HepG2 (cell line): Measurements from ENCODE around the gene IGF1. TPM values are rescaled to one million over a fixed set of nuclear protein-coding genes. Genes with fewer than 3 reads are reported as not detected.

Experiments
- ATAC-seq: fragments of 200-7000 bp; cut with Tn5 transposase; 3 replicates; pipeline ENCODE4 v1.9.1; 2020; ENCODE audit warnings: mild to moderate bottlenecking, moderate library complexity
- BruUV-seq: library from RNA; stranded (reverse); fragments of 400-500 nt; replicated peaks from 2 replicates; lab custom pipeline; 2021; lab: Mats Ljungman, UMichigan
- CTCF ChIA-PET: fragments of 300-600 bp; formaldehyde crosslinking; extraction: SDS; loops from one replicate; lab custom pipeline; 2021; ENCODE audit warnings: low total read pairs, inconsistent platforms, low intra/inter-chr PET ratio; lab: Yijun Ruan, JAX
- POLR2A ChIA-PET: fragments of 350-600 bp; sonication (Branson Sonifier 250); formaldehyde crosslinking; loops from one replicate; lab custom pipeline; 2020; ENCODE audit warnings: antibody characterized with exemption, inconsistent platforms; lab: Yijun Ruan, JAX
- DNase-seq: peaks from one replicate; pipeline ENCODE4 v3.0.0-alpha.2; 2015; ENCODE audit warnings: low spot score
- FAIRE-seq: peaks from 3 replicates; lab custom pipeline; 2011; peaks lifted over from hg19 to GRCh38; lab: Jason Lieb, UNC
- H2AFZ ChIP-seq: one replicate; pipeline ENCODE4 v1.6.1; 2011; ENCODE audit warnings: low read length, inconsistent platforms
- H3K27ac ChIP-seq: fragments of 300-600 bp; 3 replicates; pipeline ENCODE4 v1.8.0; 2011; ENCODE audit warnings: mixed run types, mild to moderate bottlenecking, mixed read lengths, low read length, inconsistent platforms; ENCODE audit not compliant: insufficient read depth; ENCODE audit errors: extremely low read length
- H3K27me3 ChIP-seq, 2 experiments: fragments of 200-600 bp in 1 of 2; 2 replicates in 1 of 2; 3 replicates in 1 of 2; pipeline versions ENCODE4 v1.6.0 to v1.8.0; 2011; ENCODE audit warnings: low read length in 2 of 2, mild to moderate bottlenecking in 2 of 2, moderate library complexity in 2 of 2, inconsistent platforms in 1 of 2; ENCODE audit not compliant: insufficient read depth in 2 of 2, control insufficient read depth in 1 of 2
- H3K36me3 ChIP-seq, 2 experiments: fragments of 200-600 bp in 1 of 2; replicated peaks in 1 of 2; 2 replicates in 1 of 2; 3 replicates in 1 of 2; pipeline versions ENCODE4 v1.5.1 to v1.8.0; 2011; ENCODE audit warnings: low read length in 2 of 2, inconsistent platforms in 1 of 2; ENCODE audit not compliant: insufficient read depth in 2 of 2, control insufficient read depth in 1 of 2
- H3K4me1 ChIP-seq: 2 replicates; pipeline ENCODE4 v1.5.1; 2012; ENCODE audit warnings: low read length, inconsistent platforms; ENCODE audit not compliant: insufficient read depth
- H3K4me2 ChIP-seq: 2 replicates; pipeline ENCODE4 v1.6.0; 2011; ENCODE audit warnings: low read depth, low read length, inconsistent platforms
- H3K4me3 ChIP-seq, 3 experiments: fragments of 200-600 bp in 1 of 3; sonication (generic), shearing (Covaris generic) in 1 of 3; replicated peaks in 1 of 3; 2 replicates each; pipeline ENCODE4 v1.5.1; 2011 to 2016; ENCODE audit warnings: low read length in 3 of 3, inconsistent platforms in 2 of 3, low read depth in 2 of 3, mild to moderate bottlenecking in 2 of 3, control low read depth in 1 of 3, mixed read lengths in 1 of 3; ENCODE audit not compliant: insufficient read depth in 1 of 3
- H3K79me2 ChIP-seq: one replicate; pipeline ENCODE4 v1.6.1; 2011; ENCODE audit warnings: low read length, inconsistent platforms; ENCODE audit not compliant: insufficient read depth
- H3K9ac ChIP-seq: 2 replicates; pipeline ENCODE4 v1.6.0; 2011; ENCODE audit warnings: mild to moderate bottlenecking, low read depth, low read length, inconsistent platforms; ENCODE audit not compliant: insufficient read depth
- H3K9me3 ChIP-seq: 2 replicates; pipeline ENCODE4 v1.5.1; 2012; ENCODE audit warnings: mild to moderate bottlenecking, low read length
- H4K20me1 ChIP-seq: 2 replicates; pipeline ENCODE4 v1.6.0; 2011; ENCODE audit warnings: inconsistent platforms, mild to moderate bottlenecking, low read length, moderate library complexity; ENCODE audit not compliant: insufficient read depth
- CSRNP1 ChIP-seq: sonication (generic); formaldehyde crosslinking; IDR thresholded peaks from 2 replicates; pipeline ENCODE4 v1.8.1; 2023; ENCODE audit warnings: mild to moderate bottlenecking, missing genetic modification reagents
- DDIT3 ChIP-seq: sonication (generic); formaldehyde crosslinking; IDR thresholded peaks from 2 replicates; pipeline ENCODE4 v1.4.0; 2020; ENCODE audit warnings: mild to moderate bottlenecking, missing genetic modification reagents
- ISX ChIP-seq: sonication (generic); formaldehyde crosslinking; conservative IDR thresholded peaks from 2 replicates; pipeline ENCODE4 v1.5.0; 2020; ENCODE audit warnings: missing genetic modification reagents
- KDM4B ChIP-seq: sonication (generic); formaldehyde crosslinking; IDR thresholded peaks from 2 replicates; pipeline ENCODE4 v1.4.0; 2020; ENCODE audit warnings: missing genetic modification reagents
- MAX ChIP-seq: IDR thresholded peaks from 2 replicates; pipeline ENCODE4 v1.6.1; 2012; ENCODE audit warnings: inconsistent platforms
- MXD1 ChIP-seq: sonication (generic); formaldehyde crosslinking; IDR thresholded peaks from 2 replicates; pipeline ENCODE4 v1.4.0; 2020; ENCODE audit warnings: mild to moderate bottlenecking, missing genetic modification reagents
- POLR2AphosphoS5 ChIP-seq: IDR thresholded peaks from 2 replicates; pipeline ENCODE4 v1.6.1; 2012; ENCODE audit warnings: low read depth, low read length
- SIX4 ChIP-seq: sonication (generic); formaldehyde crosslinking; IDR thresholded peaks from 2 replicates; pipeline ENCODE4 v1.4.0; 2020; ENCODE audit warnings: missing genetic modification reagents
- TFAP4 ChIP-seq: sonication (generic); IDR thresholded peaks from 2 replicates; pipeline ENCODE4 v1.6.1; 2016; ENCODE audit warnings: low read depth, borderline replicate concordance
- ZGPAT ChIP-seq: IDR thresholded peaks from 2 replicates; pipeline ENCODE4 v1.6.1; 2016; ENCODE audit warnings: mild to moderate bottlenecking
- ZNF138 ChIP-seq: sonication (generic); formaldehyde crosslinking; IDR thresholded peaks from 2 replicates; pipeline ENCODE4 v1.5.0; 2020; ENCODE audit warnings: mild to moderate bottlenecking, low read depth, missing genetic modification reagents
- ZNF224 ChIP-seq: sonication (generic); formaldehyde crosslinking; IDR thresholded peaks from 2 replicates; pipeline ENCODE4 v1.5.0; 2020; ENCODE audit warnings: mild to moderate bottlenecking, missing genetic modification reagents
- ZNF225 ChIP-seq: sonication (generic); formaldehyde crosslinking; IDR thresholded peaks from 2 replicates; pipeline ENCODE4 v1.4.0; 2020; ENCODE audit warnings: mild to moderate bottlenecking, missing genetic modification reagents
- ZNF430 ChIP-seq: sonication (generic); formaldehyde crosslinking; IDR thresholded peaks from 2 replicates; pipeline ENCODE4 v1.9.0; 2021; ENCODE audit warnings: mild to moderate bottlenecking, missing genetic modification reagents
- ZNF557 ChIP-seq: sonication (generic); formaldehyde crosslinking; IDR thresholded peaks from 2 replicates; pipeline ENCODE4 v1.4.0; 2020; ENCODE audit warnings: missing genetic modification reagents
- ZNF777 ChIP-seq: sonication (generic); formaldehyde crosslinking; IDR thresholded peaks from 2 replicates; pipeline ENCODE4 v1.4.0; 2020; ENCODE audit warnings: missing genetic modification reagents
- WGBS: methylation state at CpG from one replicate; pipeline ENCODE4 v1.1.6; 2017; ENCODE audit warnings: low lambda C conversion rate; 5-methylcytosine and 5-hydroxymethylcytosine counted together
- in situ Hi-C: cut with HindIII; loops from 2 replicates; pipeline ENCODE4 v1.10.0; 2017; ENCODE audit warnings: low pct_unique_long_range_greater_than_20kb; ENCODE audit not compliant: extremely low pct_ligation_motif_present
- intact Hi-C: fragments of 100-400 bp; cut with micrococcal nuclease; formaldehyde crosslinking; loops from one replicate; pipeline ENCODE4 v1.10.0; 2022; ENCODE audit not compliant: unreplicated experiment
- polyA plus RNA-seq, 8 experiments: library from polyadenylated mRNA; depleted of rRNA in 3 of 8; stranded (reverse) in 7 of 8; unstranded in 1 of 8; fragments of >200 nt; fragmentation: Illumina TruSeq in 4 of 8; extraction: Trizol in 4 of 8; gene quantifications; 2 replicates each; pipeline versions ENCODE4 v1.2.1 to v1.2.3, GENCODE V29; 2011 to 2016; ENCODE audit warnings: low read depth in 4 of 8, missing spikeins in 1 of 8, mixed read lengths in 1 of 8; ENCODE audit not compliant: insufficient read depth in 1 of 8
- total RNA-seq, 5 experiments: library from RNA; depleted of rRNA; stranded (reverse); fragments of >200 nt; fragmentation: Illumina TruSeq; extraction: Trizol; gene quantifications; 2 replicates each; pipeline ENCODE4 v1.2.3, GENCODE V29; 2016; ENCODE audit warnings: low read depth in 1 of 5

The IGF1 gene
- total and polyA plus RNA-seq, 2 of the 13 experiments (the other 11 are each of a cell fraction or from before 2014, with no cell fraction given) = not detected

GRCh38 chr12:102504871-102505270 lies 24.5 kb upstream of the IGF1 start:
- in situ Hi-C loops (no loop called here), intact Hi-C loops (no loop called here)
- H3K4me2 ChIP-seq = no peak overlapping the region
- no peaks in the 10 kb centered on the region for H3K9me3 ChIP-seq
- no peak overlapping the region for H3K4me3 ChIP-seq
- H3K27ac ChIP-seq = no peak overlapping the region
- ChIA-PET CTCF (no interaction called here), POLR2A (no interaction called here)
- FAIRE-seq (no peak), ATAC-seq (no peak), DNase-seq (no peak)
- no peaks in the 10 kb centered on the region for H3K36me3 ChIP-seq
- no peaks in the 10 kb centered on the region for H4K20me1 ChIP-seq
- TF ChIP-seq ZNF224 (no peak), ZNF225 (CRISPR knock-in tag) (no peak), ISX (no peak), ZGPAT (CRISPR knock-in tag) (no peak)
- no TSS peak for BruUV-seq
- H3K27me3 ChIP-seq = no peaks in the 10 kb centered on the region
- no peaks in the 10 kb centered on the region for H3K4me1 ChIP-seq
- no peak overlapping the region for H3K9ac ChIP-seq
- no peak overlapping the region for H2AFZ ChIP-seq
- H3K79me2 ChIP-seq = no peaks in the 10 kb centered on the region
- 0% methylated on average over 2 of the region's 2 CpGs for whole genome bisulfite sequencing

GRCh38 chr12:102504280-102504679 lies 23.9 kb upstream of the IGF1 start:
- ATAC-seq = no peak
- no peaks in the 10 kb centered on the region for H4K20me1 ChIP-seq

More at GRCh38 chr12:102504280-102504679, 23.9 kb upstream of the IGF1 start:
- Histone ChIP-seq H3K79me2 (no peaks in the 10 kb centered on the region), H3K27me3 (no peaks in the 10 kb centered on the region), H3K9ac (no peak overlapping the region), H2AFZ (no peak overlapping the region), H3K4me2 (no peak overlapping the region)
- in situ Hi-C loops (no loop called here), intact Hi-C loops (no loop called here)
- WGBS = 0% methylated on average over 2 of the region's 2 CpGs
- CTCF ChIA-PET = no interaction called here
- no peak for FAIRE-seq
- TF ChIP-seq SIX4 (CRISPR knock-in tag) (no peak), CSRNP1 (CRISPR knock-in tag) (no peak), ZNF430 (no peak), ZNF557 (CRISPR knock-in tag) (no peak), MAX (no peak), ZNF777 (no peak), ZNF138 (CRISPR knock-in tag) (no peak), POLR2AphosphoS5 (no peak), DDIT3 (no peak), KDM4B (CRISPR knock-in tag) (no peak), MXD1 (CRISPR knock-in tag) (no peak), TFAP4 (no peak)
- TF ChIP-seq, all 625 proteins: peak for 0
- Histone ChIP-seq H3K4me3 (no peak overlapping the region), H3K9me3 (no peaks in the 10 kb centered on the region), H3K27ac (no peak overlapping the region), H3K36me3 (no peaks in the 10 kb centered on the region), H3K4me1 (no peaks in the 10 kb centered on the region)
- POLR2A ChIA-PET = no interaction called here
- no TSS peak for BruUV-seq
- no peak for DNase-seq
